Measurements from ENCODE around the gene NACC1.
"Not testable (repeated sequence)": the region's sequence is repeated elsewhere in the genome, so short reads cannot be mapped to it uniquely, and the experiment has no call there.

DNA sequence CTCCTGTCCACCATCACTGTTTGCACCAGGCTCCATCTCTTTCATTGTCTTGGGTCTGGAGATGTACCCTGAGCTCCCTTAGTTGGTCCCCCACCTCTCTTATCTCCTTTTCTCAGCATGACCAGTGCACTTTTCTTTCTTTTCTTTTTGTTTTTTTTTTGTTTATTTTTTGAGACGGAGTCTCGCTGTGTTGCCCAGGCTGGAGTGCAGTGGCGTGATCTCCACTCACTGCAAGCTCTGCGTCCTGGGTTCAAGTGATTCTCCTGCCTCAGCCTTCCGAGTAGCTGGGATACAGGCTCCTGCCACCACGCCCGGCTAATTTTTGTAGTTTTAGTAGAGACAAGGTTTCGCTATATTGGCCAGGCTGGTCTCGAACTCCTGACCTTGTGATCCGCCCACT lies 60.2 kb downstream of the NACC1 start:
- TF ChIP-seq, protein P1, sequence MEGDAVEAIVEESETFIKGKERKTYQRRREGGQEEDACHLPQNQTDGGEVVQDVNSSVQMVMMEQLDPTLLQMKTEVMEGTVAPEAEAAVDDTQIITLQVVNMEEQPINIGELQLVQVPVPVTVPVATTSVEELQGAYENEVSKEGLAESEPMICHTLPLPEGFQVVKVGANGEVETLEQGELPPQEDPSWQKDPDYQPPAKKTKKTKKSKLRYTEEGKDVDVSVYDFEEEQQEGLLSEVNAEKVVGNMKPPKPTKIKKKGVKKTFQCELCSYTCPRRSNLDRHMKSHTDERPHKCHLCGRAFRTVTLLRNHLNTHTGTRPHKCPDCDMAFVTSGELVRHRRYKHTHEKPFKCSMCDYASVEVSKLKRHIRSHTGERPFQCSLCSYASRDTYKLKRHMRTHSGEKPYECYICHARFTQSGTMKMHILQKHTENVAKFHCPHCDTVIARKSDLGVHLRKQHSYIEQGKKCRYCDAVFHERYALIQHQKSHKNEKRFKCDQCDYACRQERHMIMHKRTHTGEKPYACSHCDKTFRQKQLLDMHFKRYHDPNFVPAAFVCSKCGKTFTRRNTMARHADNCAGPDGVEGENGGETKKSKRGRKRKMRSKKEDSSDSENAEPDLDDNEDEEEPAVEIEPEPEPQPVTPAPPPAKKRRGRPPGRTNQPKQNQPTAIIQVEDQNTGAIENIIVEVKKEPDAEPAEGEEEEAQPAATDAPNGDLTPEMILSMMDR (conservative IDR thresholded peaks at IDR 0.05; ENCODE audit: low read length), result not testable (repeated sequence)
- TF ChIP-seq EZH2phosphoT487 (IDR thresholded peaks at IDR 0.05; ENCODE audit: borderline replicate concordance), result not testable (repeated sequence)

All from Loucy (cell line).